ENCODE results near the gene LAMC2.

LAMC2 gene

GRCh38 chr1:183194527-183195141 lies 8.6 kb downstream of the LAMC2 start:
- no peak overlapping the region for H3K4me3 ChIP-seq (ENCODE audit: low read length)
- no peak for DNase-seq (ENCODE audit: low read depth)
- TF ChIP-seq CTCF (conservative IDR thresholded peaks at IDR 0.05; ENCODE audit: low read length), result no peak

GRCh38 chr1:183195142-183195574 lies 9.1 kb downstream of the LAMC2 start:
- no peak overlapping the region for H3K4me3 ChIP-seq (ENCODE audit: low read length)
- TF ChIP-seq CTCF (conservative IDR thresholded peaks at IDR 0.05; ENCODE audit: low read length), result no peak
- DNase-seq (ENCODE audit: low read depth), result peak; percentile 15

- no peak for TF ChIP-seq CTCF (conservative IDR thresholded peaks at IDR 0.05; ENCODE audit: low read length)
- DNase-seq (ENCODE audit: low read depth), result no peak
- H3K4me3 ChIP-seq (ENCODE audit: low read length), result no peak overlapping the region
Observed at GRCh38 chr1:183197762-183198161, 11.7 kb downstream of the LAMC2 start.

DNA sequence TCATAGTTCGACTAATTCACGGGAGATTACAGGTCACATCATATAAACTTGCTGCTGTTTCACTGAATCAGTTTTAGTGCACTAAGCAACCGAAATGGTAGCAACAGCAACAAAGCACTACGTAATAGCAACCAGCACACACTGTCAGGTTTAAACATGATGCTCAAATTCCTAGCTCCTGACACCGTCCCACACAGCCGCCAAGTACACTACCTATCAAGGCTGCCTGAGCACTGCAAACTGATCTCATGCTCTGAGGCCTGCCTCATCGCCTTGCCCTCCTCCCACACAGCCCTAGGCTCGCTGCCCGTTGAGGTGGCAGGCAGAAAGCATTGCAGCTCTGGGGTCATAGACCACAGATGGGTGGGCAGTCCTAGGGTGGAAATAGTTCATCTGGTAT lies 12.4 kb downstream of the LAMC2 start:
- DNase-seq (ENCODE audit: low read depth), result peak; percentile 63
- no peak overlapping the region for H3K4me3 ChIP-seq (ENCODE audit: low read length)
- no peak for TF ChIP-seq CTCF (conservative IDR thresholded peaks at IDR 0.05; ENCODE audit: low read length)

DNA sequence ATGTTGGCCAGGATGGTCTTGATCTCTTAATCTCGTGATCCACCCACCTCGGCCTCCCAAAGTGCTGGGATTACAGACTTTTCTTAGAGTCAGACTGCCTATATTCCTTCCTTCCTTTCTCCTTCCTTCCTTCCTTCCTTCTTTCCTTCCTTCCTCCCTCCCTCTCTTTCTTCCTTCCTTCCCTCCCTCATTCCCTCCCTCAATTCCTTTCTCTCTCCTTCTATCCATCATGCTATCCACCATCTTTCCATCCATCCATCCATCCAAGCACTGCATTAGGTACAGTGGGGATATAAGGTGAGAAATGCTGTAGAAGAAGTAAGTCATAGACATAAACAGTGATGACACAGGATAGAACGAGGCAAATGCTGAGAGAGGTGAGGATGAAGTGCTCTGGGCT lies 13.2 kb downstream of the LAMC2 start:
- no peak overlapping the region for H3K4me3 ChIP-seq (ENCODE audit: low read length)
- DNase-seq (ENCODE audit: low read depth), result no peak
- TF ChIP-seq CTCF (conservative IDR thresholded peaks at IDR 0.05; ENCODE audit: low read length), result no peak

- no peak overlapping the region for H3K4me3 ChIP-seq (ENCODE audit: low read length)
- no peak for TF ChIP-seq CTCF (conservative IDR thresholded peaks at IDR 0.05; ENCODE audit: low read length)
- no peak for DNase-seq (ENCODE audit: low read depth)
Observed at GRCh38 chr1:183200451-183200850, 14.4 kb downstream of the LAMC2 start.

- H3K4me3 ChIP-seq (ENCODE audit: low read length), result no peak overlapping the region
Observed at GRCh38 chr1:183203094-183203493, 17.0 kb downstream of the LAMC2 start.

More at GRCh38 chr1:183203094-183203493, 17.0 kb downstream of the LAMC2 start:
- TF ChIP-seq CTCF (conservative IDR thresholded peaks at IDR 0.05; ENCODE audit: low read length), result no peak
- DNase-seq (ENCODE audit: low read depth), result no peak
